Measurements from ENCODE around the gene RSPH9.
"Not testable (repeated sequence)": the region's sequence is repeated elsewhere in the genome, so short reads cannot be mapped to it uniquely, and the experiment has no call there.

The RSPH9 gene

GRCh38 chr6:43629104-43629504 lies 15.7 kb upstream of the RSPH9 start, which contains the start of gene GTPBP2:
Gene GTPBP2 (minus strand): TSS chr6:43629264. CDS start chr6:43629162, 102 bp downstream.
- DNase-seq (ENCODE audit: low spot score), result peak; percentile 99

DNA sequence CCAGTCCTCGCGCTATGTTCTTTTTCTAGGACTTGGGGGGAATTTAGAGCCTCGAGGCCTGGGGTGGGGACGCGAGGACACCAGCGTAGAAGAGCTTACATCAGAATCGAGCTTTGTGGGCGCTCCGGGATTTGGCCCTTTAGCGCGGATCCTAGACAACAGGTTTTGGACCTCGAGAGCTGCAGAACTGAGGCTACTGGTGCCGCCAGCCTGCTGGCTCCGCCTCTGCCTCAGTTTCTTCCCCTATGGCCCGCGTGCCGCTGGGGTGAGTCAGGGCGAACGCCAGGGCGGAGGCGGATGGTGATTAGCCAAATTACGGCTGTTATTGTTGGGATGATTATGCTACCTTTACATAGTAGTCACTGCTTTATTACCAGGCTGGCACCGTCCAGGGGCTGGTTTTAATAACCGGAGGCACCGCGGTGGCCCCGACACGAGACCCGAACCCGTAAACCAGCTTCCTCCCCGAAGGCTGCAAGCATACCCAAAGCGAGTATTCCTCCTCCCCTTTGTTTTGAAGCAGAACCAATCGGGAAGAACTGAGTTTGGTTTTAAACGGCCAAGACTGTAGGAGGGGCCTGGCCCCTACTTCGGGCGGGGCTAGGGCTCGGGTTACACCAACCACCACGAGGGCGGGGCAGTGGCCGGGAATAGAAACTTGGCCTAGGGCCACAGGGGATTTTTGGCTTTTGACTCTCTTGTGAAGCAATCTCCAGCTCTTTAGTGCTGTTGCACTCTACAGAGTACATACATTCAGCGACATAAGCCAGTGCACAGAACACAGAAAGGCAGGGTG lies 15.1 kb upstream of the RSPH9 start:
- DNase-seq (ENCODE audit: low spot score), result peak; percentile 99

GRCh38 chr6:43630980-43631619 lies 13.7 kb upstream of the RSPH9 start:
- peak; percentile 41 for DNase-seq (ENCODE audit: low spot score)

DNA sequence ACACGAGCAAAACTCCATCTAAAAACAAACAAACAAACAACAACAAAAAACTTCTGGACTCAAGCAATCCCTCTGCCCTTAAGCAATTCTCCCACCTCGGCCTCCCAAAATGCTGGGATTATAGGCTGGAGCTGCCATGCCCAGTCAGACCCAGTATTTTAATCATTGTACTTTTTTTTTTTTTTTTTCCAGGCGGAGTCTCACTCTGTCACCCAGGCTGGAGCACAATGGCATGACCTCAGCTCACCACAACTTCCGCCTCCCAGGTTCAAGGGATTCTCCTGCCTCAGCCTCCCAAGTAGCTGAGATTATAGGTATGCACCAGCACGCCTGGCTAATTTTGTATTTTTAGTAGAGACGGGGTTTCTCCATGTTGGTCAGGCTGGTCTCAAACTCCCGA lies 11.8 kb upstream of the RSPH9 start:
- DNase-seq (ENCODE audit: low spot score), result not testable (repeated sequence)

- DNase-seq (ENCODE audit: low spot score), result peak; percentile 52
Measured at GRCh38 chr6:43634702-43635303, 10.0 kb upstream of the RSPH9 start.

DNA sequence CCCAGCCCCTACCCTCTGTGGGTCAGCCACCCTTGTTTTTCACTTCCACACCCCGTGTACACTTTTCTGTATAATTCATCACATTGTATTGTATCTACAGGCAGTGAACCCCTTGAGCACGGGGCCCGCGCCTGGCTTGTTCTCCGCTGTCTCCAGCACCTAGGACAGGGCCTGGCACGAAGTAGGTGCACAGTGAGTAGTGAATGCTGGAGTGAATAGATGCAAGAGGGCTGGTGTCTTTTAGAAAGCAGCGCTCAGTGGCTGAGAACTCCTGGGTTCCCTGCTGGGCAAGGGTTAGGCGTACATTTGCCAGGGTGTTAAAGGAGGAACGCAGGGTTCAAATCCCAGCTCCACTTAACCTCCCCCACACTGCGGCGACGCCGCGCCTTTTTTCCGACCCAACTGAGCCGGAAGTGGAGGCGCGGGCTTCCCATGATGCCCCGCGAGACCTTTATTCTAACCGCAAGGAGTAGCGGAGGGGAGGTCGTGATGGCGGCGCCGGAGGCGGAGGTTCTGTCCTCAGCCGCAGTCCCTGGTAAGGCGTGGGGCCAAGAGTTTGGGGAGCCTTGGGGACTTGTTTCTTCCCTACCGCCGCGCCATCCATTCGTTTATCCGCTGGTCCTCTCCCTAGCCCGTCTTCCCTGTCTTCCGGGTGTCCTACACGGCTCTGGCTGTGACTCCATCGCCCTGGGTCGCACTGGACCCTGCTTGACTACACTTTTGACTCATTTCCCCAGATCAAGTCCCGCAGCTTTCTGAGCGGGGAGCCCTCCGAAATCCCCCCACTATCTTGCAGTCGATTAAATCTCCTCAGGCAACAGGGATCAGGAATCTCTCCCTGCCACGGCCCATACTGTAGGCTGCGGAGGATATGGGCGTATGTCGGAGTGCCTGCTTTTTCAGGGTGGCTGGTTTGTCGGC lies 9.2 kb upstream of the RSPH9 start, which contains the start of gene MAD2L1BP:
Gene MAD2L1BP, plus strand, starts transcription at position 454 of the 921 bp plus-strand sequence. Its CDS starts 36 bp downstream, at position 490.
- DNase-seq (ENCODE audit: low spot score), result peak; percentile 84

DNA sequence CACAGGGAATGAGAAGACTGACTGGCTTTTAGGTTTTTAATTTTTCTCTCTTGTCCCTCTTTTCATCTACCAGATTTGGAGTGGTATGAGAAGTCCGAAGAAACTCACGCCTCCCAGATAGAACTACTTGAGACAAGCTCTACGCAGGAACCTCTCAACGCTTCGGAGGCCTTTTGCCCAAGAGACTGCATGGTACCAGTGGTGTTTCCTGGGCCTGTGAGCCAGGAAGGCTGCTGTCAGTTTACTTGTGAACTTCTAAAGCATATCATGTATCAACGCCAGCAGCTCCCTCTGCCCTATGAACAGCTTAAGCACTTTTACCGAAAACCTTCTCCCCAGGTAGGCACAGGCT lies 8.6 kb upstream of the RSPH9 start:
- peak; percentile 25 for DNase-seq (ENCODE audit: low spot score)

- DNase-seq (ENCODE audit: low spot score), result no peak
Measured at GRCh38 chr6:43639984-43640800, 4.6 kb upstream of the RSPH9 start.

GRCh38 chr6:43645613-43645964 lies 753 bp downstream of the RSPH9 start:
- no peak for DNase-seq (ENCODE audit: low spot score)

- no peak for DNase-seq (ENCODE audit: low spot score)
Measured at GRCh38 chr6:43647613-43648012, 2.8 kb downstream of the RSPH9 start.

DNA sequence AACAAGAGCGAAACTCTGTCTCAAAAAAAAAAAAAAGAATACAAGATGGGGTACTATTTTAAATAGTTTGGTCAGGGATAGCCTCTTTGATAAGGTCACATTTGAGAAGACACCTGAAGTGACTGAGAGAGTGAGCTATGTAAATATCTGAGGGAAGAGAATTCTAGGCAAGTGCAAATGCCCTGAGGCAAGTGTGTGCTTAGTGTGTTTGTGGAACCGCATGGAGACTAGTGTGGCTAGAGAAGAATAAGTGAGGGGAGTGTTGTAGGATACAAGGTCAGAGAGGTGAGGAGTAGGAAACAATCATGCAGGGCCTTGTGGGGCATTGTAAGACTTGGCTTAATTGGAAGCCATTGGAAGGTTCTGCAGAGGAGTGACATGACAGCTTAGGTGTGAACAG lies 3.4 kb downstream of the RSPH9 start:
- DNase-seq (ENCODE audit: low spot score), result no peak

GRCh38 chr6:43652822-43653221 lies 8.0 kb downstream of the RSPH9 start:
- DNase-seq (ENCODE audit: low spot score), result not testable (repeated sequence)

DNA sequence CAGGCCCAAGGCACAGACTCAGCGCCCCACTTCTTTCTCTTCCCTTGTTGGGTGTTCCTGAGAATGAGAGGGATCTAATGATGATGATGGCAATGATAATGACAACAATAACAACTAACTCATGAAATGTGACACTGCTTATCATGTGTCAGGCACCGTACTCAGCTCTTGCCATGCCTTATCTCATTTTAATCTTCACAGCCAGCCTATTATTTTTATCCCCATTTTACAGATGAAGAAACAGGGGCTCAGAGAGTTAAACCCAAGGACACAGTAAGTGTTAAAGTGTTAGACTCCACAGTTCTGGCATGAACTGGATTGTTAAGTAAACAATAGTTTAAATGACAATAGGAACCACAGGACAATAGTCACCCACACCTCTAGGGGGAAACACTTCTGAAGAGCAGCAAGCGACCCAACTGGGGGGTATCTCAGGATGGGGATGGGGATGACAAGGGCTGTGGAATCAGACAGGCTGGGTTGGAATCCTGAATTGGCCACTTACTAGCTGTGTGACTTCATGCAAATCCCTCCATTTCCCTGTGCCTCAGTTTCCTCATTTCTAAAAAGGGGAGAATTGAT lies 12.5 kb downstream of the RSPH9 start:
- DNase-seq (ENCODE audit: low spot score), result no peak

DNA sequence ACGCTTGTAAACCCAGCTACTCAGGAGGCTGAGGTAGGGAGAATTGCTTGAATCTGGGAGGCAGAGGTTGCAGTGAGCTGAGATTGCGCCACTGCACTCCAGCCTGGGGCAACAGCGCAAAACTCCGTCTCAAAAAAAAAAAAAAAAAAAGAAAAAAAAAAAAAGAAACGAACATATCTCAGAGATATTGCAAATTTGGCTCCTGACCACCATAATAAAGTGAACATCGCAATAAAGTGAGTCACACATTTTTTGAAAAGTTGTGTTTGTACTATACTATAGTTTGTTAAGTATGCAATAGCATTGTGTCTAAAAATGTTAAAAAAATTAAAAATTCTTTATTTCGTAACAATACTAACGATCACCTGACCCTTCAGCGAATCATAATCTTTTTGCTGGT lies 13.3 kb downstream of the RSPH9 start:
- no peak for DNase-seq (ENCODE audit: low spot score)

GRCh38 chr6:43662948-43663347 lies 18.1 kb downstream of the RSPH9 start:
- DNase-seq (ENCODE audit: low spot score), result not testable (repeated sequence)

GRCh38 chr6:43665376-43665775 lies 20.5 kb downstream of the RSPH9 start:
- DNase-seq (ENCODE audit: low spot score), result no peak

- no peak for DNase-seq (ENCODE audit: low spot score)
Measured at GRCh38 chr6:43666196-43666920, 21.5 kb downstream of the RSPH9 start.

- DNase-seq (ENCODE audit: low spot score), result peak; percentile 88
Measured at GRCh38 chr6:43667245-43668150, 22.7 kb downstream of the RSPH9 start.
